ENCODE measurements around the gene CDH11.

The CDH11 gene

DNA sequence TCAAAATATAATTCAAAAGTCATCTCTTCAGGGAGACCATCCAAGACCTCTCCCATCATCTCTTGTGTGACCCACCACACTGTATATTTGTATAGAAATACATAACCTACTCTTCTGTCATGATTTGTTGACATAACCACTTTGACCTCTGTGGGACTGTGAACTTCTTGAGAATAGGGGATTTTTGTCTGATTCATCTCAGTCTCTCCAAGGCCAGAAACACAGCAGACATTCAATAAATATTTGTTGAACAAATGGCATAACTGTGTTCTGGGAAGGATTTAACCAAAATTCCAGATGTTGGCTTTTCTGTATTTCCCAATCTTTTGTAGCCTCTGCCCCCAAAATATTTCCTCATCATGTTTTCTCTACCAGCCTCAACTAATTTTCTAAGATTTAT lies 169.7 kb downstream of the CDH11 start:
- Histone ChIP-seq H3K4me3 (ENCODE audit: low read depth in 1 of 2, low read length in 1 of 2) (no peak overlapping the region), H3K36me3 (no peaks in the 10 kb centered on the region), H3K4me1 (ENCODE audit: control insufficient read depth in 1 of 2, insufficient read depth in 1 of 2, low read depth in 1 of 2, low read length in 1 of 2) (no peaks in the 10 kb centered on the region), H3K27ac (no peak overlapping the region), H3K9me3 (no peaks in the 10 kb centered on the region), H3K27me3 (no peaks in the 10 kb centered on the region)
- TF ChIP-seq, protein P1, sequence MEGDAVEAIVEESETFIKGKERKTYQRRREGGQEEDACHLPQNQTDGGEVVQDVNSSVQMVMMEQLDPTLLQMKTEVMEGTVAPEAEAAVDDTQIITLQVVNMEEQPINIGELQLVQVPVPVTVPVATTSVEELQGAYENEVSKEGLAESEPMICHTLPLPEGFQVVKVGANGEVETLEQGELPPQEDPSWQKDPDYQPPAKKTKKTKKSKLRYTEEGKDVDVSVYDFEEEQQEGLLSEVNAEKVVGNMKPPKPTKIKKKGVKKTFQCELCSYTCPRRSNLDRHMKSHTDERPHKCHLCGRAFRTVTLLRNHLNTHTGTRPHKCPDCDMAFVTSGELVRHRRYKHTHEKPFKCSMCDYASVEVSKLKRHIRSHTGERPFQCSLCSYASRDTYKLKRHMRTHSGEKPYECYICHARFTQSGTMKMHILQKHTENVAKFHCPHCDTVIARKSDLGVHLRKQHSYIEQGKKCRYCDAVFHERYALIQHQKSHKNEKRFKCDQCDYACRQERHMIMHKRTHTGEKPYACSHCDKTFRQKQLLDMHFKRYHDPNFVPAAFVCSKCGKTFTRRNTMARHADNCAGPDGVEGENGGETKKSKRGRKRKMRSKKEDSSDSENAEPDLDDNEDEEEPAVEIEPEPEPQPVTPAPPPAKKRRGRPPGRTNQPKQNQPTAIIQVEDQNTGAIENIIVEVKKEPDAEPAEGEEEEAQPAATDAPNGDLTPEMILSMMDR (IDR thresholded peaks at IDR 0.05), result no peak

DNA sequence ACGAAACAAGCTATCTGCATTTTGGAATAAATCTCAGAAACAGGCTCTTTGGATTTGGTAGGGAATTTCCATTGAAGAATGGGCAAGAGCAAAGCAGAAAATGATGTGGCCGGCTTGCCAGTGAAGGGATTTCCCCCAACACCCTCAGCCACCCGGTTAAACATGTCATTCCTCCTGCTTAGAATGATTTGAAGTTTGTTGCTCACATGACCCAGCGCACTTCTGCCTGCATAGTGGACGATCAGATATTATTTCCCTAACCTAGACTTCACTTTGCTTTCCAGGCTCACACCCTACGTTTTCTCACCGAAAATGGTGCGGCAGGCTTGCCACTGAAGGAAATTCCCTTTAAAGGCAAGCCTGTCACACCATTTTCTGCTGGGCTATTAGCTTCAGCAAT lies 170.7 kb downstream of the CDH11 start:
- Histone ChIP-seq H3K4me1 (ENCODE audit: control insufficient read depth in 1 of 2, insufficient read depth in 1 of 2, low read depth in 1 of 2, low read length in 1 of 2) (no peaks in the 10 kb centered on the region), H3K36me3 (no peaks in the 10 kb centered on the region), H3K4me3 (ENCODE audit: low read depth in 1 of 2, low read length in 1 of 2) (no peak overlapping the region), H3K9me3 (no peaks in the 10 kb centered on the region), H3K27me3 (no peaks in the 10 kb centered on the region), H3K27ac (no peak overlapping the region)
- TF ChIP-seq, protein P1 (IDR thresholded peaks at IDR 0.05), result no peak

DNA sequence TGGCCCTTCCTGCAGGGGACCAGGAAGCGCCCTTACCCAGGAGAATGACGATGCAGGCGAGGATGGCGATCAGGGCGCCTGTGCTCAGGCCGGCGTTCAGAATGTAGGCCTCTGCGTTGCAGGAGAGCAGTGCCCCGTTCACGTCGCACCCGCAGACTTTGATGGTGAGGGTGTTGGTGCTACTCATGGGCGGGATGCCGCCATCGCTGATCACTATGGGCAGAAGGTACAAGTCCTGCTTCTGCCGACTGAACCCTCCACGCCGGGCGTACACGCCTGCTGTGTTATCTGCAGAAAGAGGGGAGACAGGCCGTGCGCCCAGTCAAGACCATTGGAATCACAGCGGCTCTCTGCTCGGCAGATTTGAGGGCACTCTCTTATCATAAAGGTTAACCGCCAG lies 171.1 kb downstream of the CDH11 start:
- TF ChIP-seq, protein P1 (IDR thresholded peaks at IDR 0.05), result no peak
- no peak overlapping the region for H3K4me3 ChIP-seq (ENCODE audit: low read depth in 1 of 2, low read length in 1 of 2)
- no peak overlapping the region for H3K27ac ChIP-seq
- no peaks in the 10 kb centered on the region for H3K36me3 ChIP-seq
- H3K9me3 ChIP-seq, result no peaks in the 10 kb centered on the region
- no peaks in the 10 kb centered on the region for H3K4me1 ChIP-seq (ENCODE audit: control insufficient read depth in 1 of 2, insufficient read depth in 1 of 2, low read depth in 1 of 2, low read length in 1 of 2)
- H3K27me3 ChIP-seq, result no peaks in the 10 kb centered on the region

DNA sequence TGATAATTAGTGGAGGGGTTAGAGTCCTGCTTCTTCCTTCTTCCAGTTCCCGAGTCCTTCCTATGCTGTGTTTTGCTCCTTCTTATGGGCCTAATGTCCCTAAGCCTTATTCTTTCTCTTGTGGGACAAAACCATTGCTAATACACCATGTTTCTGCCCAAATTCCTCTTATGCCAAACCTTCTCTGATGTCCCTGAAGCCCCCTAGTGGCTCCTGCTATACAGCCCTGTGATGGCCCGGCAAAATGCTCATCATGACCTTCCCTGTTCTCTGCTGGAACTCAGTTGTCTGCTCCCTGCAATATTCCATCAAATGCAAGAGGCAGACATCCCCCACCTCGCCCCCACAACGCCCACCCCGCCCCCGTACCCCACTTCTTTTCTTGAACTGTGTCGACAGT lies 171.6 kb downstream of the CDH11 start:
- TF ChIP-seq, protein P1 (IDR thresholded peaks at IDR 0.05), result no peak
- Histone ChIP-seq H3K4me1 (ENCODE audit: control insufficient read depth in 1 of 2, insufficient read depth in 1 of 2, low read depth in 1 of 2, low read length in 1 of 2) (no peaks in the 10 kb centered on the region), H3K4me3 (ENCODE audit: low read depth in 1 of 2, low read length in 1 of 2) (no peak overlapping the region), H3K27me3 (no peaks in the 10 kb centered on the region), H3K36me3 (no peaks in the 10 kb centered on the region), H3K27ac (no peak overlapping the region), H3K9me3 (no peaks in the 10 kb centered on the region)

DNA sequence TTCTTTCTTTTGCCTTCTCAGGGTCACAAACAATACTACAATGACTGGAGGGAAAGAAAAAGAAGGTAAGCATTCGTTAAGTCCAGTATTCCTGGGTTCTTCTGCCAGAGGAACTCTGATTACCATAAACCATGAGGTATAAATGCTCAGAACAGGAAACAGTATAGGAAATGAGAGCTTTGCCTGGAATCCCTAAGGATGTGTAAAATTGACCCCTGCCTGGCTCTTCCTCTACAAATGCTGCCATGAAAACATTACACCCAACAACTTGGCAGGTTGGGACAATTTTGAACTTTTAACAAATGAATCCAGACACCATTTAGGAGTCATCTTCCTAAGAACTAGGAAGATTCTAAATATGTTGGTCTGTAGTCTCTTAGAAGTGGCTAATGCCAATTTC lies 173.8 kb downstream of the CDH11 start:
- no peaks in the 10 kb centered on the region for H3K9me3 ChIP-seq
- H3K27me3 ChIP-seq, result no peaks in the 10 kb centered on the region
- no peaks in the 10 kb centered on the region for H3K36me3 ChIP-seq
- no peaks in the 10 kb centered on the region for H3K4me1 ChIP-seq (ENCODE audit: control insufficient read depth in 1 of 2, insufficient read depth in 1 of 2, low read depth in 1 of 2, low read length in 1 of 2)
- H3K27ac ChIP-seq, result no peak overlapping the region
- TF ChIP-seq, protein P1 (IDR thresholded peaks at IDR 0.05), result no peak
- H3K4me3 ChIP-seq (ENCODE audit: low read depth in 1 of 2, low read length in 1 of 2), result no peak overlapping the region

DNA sequence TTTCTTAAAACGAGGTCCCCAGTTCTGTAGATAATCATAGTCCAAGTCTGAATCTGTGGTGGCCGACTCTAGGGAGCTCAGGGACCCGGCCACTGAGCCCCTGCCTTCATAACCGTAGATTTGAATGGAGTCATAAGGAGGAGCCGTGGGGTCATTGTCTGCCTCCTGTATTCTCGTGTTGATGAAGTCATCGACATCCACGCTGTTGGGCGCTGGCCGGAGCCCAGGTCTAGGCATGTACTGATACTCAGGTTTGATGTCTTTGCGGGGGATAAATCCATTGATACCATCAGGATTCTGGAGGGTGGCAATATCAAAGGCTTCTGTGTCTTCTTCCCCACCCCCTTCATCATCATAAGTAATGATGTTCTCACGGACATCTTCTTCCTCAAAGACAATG lies 174.2 kb downstream of the CDH11 start:
- no peak overlapping the region for H3K4me3 ChIP-seq (ENCODE audit: low read depth in 1 of 2, low read length in 1 of 2)
- no peak overlapping the region for H3K27ac ChIP-seq
- no peaks in the 10 kb centered on the region for H3K36me3 ChIP-seq
- TF ChIP-seq, protein P1 (IDR thresholded peaks at IDR 0.05), result no peak
- no peaks in the 10 kb centered on the region for H3K4me1 ChIP-seq (ENCODE audit: control insufficient read depth in 1 of 2, insufficient read depth in 1 of 2, low read depth in 1 of 2, low read length in 1 of 2)
- H3K9me3 ChIP-seq, result no peaks in the 10 kb centered on the region
- no peaks in the 10 kb centered on the region for H3K27me3 ChIP-seq

Data from neutrophil (primary cell).